ENCODE results near the gene GARIN5B. TPM values are rescaled to one million over a fixed set of nuclear protein-coding genes. Genes with fewer than 3 reads are reported as not detected.

GARIN5B gene
- total and polyA plus RNA-seq, 4 donors = 0.09 TPM; not detected in 3

DNA sequence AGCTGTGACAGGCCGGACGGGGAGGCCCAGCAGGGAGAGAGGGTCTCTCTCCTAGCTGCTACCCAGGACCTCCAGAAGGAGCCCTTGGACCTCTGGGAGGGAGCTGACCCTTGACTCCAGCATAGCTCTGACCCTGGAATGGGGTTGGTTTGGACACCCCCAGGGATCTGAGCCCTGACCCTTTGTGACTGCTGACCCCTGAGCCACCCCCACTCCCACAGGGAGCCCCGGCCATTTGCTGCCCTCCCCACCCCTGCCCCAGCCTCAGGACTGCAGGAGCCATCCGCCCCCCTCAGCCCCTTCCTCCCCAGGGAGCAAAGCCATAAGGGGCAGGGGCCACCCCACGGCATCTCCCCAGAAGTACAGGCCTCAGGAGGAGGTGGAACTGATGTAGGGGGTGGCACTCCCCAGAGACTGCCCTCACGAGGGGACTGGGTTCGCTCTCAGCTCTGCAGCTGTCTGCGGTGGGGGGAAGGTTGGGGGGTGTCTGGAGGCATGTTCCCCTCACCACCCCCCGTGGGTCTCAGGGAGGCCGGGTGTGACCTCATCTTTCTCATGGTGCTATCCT lies 15.5 kb downstream of the GARIN5B start:
- Histone ChIP-seq H3K27me3 (ENCODE audit: control insufficient read depth in 3 of 3, insufficient read depth in 3 of 3, low read length in 2 of 3) (peaks cover 0 to 12% (median 9%) of the 10 kb centered on the region in 3 donors), H3K9ac (ENCODE audit: insufficient read depth in 1 of 2, low read length in 2 of 2) (no peak overlapping the region), H3K9me3 (ENCODE audit: control insufficient read depth in 4 of 4, insufficient read depth in 3 of 4, low read length in 3 of 4) (peaks cover 0 to 3% (median 0%) of the 10 kb centered on the region in 4 donors), H3K4me1 (ENCODE audit: control insufficient read depth in 5 of 5, insufficient read depth in 5 of 5, low read length in 5 of 5) (peaks cover 0 to 12% (median 0%) of the 10 kb centered on the region in 5 donors), H3K36me3 (ENCODE audit: control insufficient read depth in 4 of 4, insufficient read depth in 4 of 4, low read length in 4 of 4) (peaks cover 0 to 23% (median 3%) of the 10 kb centered on the region in 4 donors), H3K27ac (ENCODE audit: low read depth in 1 of 2, low read length in 1 of 2) (no peak overlapping the region), H3K4me3 (no peak overlapping the region)
- 86 to 91% methylated on average over 9 to 10 of the region's 10 CpGs for WGBS, 2 donors
- no peak for ATAC-seq (ENCODE audit: insufficient read depth, low FRiP score)
- TF ChIP-seq, protein P1, sequence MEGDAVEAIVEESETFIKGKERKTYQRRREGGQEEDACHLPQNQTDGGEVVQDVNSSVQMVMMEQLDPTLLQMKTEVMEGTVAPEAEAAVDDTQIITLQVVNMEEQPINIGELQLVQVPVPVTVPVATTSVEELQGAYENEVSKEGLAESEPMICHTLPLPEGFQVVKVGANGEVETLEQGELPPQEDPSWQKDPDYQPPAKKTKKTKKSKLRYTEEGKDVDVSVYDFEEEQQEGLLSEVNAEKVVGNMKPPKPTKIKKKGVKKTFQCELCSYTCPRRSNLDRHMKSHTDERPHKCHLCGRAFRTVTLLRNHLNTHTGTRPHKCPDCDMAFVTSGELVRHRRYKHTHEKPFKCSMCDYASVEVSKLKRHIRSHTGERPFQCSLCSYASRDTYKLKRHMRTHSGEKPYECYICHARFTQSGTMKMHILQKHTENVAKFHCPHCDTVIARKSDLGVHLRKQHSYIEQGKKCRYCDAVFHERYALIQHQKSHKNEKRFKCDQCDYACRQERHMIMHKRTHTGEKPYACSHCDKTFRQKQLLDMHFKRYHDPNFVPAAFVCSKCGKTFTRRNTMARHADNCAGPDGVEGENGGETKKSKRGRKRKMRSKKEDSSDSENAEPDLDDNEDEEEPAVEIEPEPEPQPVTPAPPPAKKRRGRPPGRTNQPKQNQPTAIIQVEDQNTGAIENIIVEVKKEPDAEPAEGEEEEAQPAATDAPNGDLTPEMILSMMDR (IDR thresholded peaks at IDR 0.05; ENCODE audit: control extremely low read depth, extremely low read depth) = no peak
- no peak for DNase-seq

DNA sequence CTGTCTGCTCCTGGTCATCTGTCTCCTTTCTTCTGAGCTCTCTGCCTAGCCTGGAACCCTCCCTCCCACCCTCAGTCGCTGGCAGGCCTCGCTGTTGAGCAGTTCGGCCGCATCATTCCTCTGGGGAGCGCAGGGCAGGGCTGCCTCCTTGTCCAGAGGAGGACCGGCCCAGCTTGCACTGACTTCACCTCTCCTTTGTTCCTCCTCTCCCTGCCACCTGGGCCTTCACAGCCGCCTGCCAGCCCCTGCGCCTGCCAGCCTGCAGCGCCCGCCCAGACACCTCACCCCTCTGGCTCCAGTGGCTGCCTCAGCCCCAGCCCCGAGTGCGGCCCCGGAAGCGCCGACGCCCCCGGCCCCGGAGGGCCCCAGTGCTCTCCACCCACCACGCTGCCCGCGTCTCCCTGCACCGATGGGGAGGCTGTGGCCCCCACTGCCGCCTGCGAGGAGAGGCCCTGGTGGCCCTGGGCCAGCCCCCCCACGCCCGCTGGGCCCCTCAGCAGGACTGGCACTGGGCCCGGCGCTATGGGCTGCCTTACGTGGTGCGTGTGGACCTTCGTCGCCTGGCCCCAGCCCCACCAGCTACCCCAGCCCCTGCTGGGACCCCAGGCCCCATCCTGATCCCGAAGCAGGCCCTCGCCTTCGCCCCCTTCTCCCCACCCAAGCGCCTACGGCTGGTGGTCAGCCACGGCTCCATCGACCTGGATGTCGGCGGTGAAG lies 16.2 kb downstream of the GARIN5B start:
- Histone ChIP-seq H3K27me3 (ENCODE audit: control insufficient read depth in 3 of 3, insufficient read depth in 3 of 3, low read length in 2 of 3) (peaks cover 0 to 5% (median 3%) of the 10 kb centered on the region in 3 donors), H3K9ac (ENCODE audit: insufficient read depth in 1 of 2, low read length in 2 of 2) (no peak overlapping the region), H3K36me3 (ENCODE audit: control insufficient read depth in 4 of 4, insufficient read depth in 4 of 4, low read length in 4 of 4) (peaks cover 0 to 26% (median 6%) of the 10 kb centered on the region in 4 donors), H3K4me1 (ENCODE audit: control insufficient read depth in 5 of 5, insufficient read depth in 5 of 5, low read length in 5 of 5) (peaks cover 0 to 12% (median 0%) of the 10 kb centered on the region in 5 donors), H3K4me3 (no peak overlapping the region), H3K27ac (ENCODE audit: low read depth in 1 of 2, low read length in 1 of 2) (no peak overlapping the region), H3K9me3 (ENCODE audit: control insufficient read depth in 4 of 4, insufficient read depth in 3 of 4, low read length in 3 of 4) (peaks cover 0 to 3% (median 0%) of the 10 kb centered on the region in 4 donors)
- WGBS, 2 donors = 92 to 97% methylated on average over 29 to 41 of the region's 41 CpGs
- DNase-seq = no peak
- TF ChIP-seq, protein P1 (IDR thresholded peaks at IDR 0.05; ENCODE audit: control extremely low read depth, extremely low read depth) = no peak
- ATAC-seq (ENCODE audit: insufficient read depth, low FRiP score) = no peak

DNA sequence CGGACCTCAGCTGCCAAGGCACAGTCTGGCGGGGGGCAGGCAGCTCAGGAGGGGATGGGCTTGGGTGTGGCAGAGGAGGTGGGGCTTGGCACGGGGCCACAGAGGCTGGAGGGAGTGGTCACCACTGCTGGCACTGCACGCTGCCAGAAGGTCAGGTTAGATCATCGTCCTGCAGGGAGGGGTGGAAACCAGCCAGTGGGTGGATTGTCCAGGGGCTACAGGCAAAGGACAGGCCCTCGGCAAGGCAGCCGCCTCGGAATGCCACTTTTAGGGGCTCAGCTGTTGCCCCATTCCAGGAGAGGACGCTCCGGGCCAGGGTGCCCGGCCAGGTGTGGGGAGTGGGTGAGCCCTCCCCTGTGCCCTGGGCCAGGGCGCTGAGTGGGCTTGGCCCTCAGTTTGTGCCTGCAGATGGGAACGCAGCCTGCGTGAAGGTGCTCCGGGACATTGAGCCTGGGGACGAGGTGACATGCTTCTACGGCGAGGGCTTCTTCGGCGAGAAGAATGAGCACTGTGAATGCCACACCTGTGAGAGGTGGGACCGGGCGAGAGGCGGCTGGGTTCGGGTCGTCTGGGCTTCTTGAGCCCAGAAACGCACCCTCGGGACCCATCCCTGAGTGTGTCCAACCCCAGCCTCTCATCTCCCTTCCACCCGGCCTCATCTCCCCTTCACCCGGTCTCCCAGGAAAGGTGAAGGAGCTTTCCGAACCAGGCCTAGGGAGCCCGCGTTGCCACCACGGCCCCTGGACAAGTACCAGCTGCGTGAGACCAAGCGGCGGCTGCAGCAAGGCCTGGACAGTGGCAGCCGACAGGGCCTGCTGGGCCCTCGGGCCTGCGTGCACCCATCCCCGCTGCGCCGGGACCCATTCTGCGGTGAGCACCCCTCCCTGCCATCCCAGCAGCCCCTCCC lies 17.0 kb downstream of the GARIN5B start:
- Histone ChIP-seq H3K9me3 (ENCODE audit: control insufficient read depth in 4 of 4, insufficient read depth in 3 of 4, low read length in 3 of 4) (peaks cover 0 to 3% (median 0%) of the 10 kb centered on the region in 4 donors), H3K27ac (ENCODE audit: low read depth in 1 of 2, low read length in 1 of 2) (no peak overlapping the region), H3K9ac (ENCODE audit: insufficient read depth in 1 of 2, low read length in 2 of 2) (no peak overlapping the region), H3K4me1 (ENCODE audit: control insufficient read depth in 5 of 5, insufficient read depth in 5 of 5, low read length in 5 of 5) (peaks cover 0 to 19% (median 4%) of the 10 kb centered on the region in 5 donors), H3K27me3 (ENCODE audit: control insufficient read depth in 3 of 3, insufficient read depth in 3 of 3, low read length in 2 of 3) (no peaks in the 10 kb centered on the region), H3K4me3 (no peak overlapping the region), H3K36me3 (ENCODE audit: control insufficient read depth in 4 of 4, insufficient read depth in 4 of 4, low read length in 4 of 4) (peaks cover 0 to 26% (median 6%) of the 10 kb centered on the region in 4 donors)
- WGBS, 2 donors = 87 to 94% methylated on average over 40 to 43 of the region's 43 CpGs
- ATAC-seq (ENCODE audit: insufficient read depth, low FRiP score) (no peak), DNase-seq (peak in 2 of 3 donors; percentile 22 to 28)
- TF ChIP-seq, protein P1 (IDR thresholded peaks at IDR 0.05; ENCODE audit: control extremely low read depth, extremely low read depth) = no peak

All from lung (tissue), 12 donors.